Measurements from ENCODE around the gene KIR2DL1. TPM values are rescaled to one million over a fixed set of nuclear protein-coding genes. Genes with fewer than 3 reads are reported as not detected.
A peak's percentile ranks its signal among the peaks of the same experiment; 100 is the strongest.
"Not testable (repeated sequence)": the region's sequence is repeated elsewhere in the genome, so short reads cannot be mapped to it uniquely, and the experiment has no call there.

Gene KIR2DL1
- polyA plus RNA-seq, 1 donor = 0.27 TPM

DNA sequence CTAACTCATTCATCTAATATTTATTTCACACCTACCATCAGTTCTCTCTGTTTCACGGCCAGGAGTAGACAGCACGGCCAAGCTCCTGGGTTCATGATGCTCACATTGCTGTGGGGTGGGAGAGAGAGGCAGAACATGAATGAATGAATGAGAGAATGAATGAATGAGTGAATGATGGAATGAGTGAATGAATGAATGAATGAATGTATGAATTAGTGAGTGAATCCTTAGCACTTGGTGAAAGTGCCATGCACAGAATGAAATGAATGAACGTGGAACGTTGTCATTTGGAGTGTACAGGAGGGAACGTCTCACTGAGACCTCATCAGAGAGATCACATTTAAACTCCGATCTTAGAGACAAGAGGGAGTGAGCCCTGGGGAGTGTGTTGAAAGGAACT lies 21.9 kb downstream of the KIR2DL1 start:
- no peak for DNase-seq
- H3K36me3 ChIP-seq (ENCODE audit: control insufficient read depth, insufficient read depth, low read length) = no peaks in the 10 kb centered on the region
- H3K4me3 ChIP-seq (ENCODE audit: low read length) = no peak overlapping the region
- no peak overlapping the region for H3K27ac ChIP-seq (ENCODE audit: low read length)
- H3K9me3 ChIP-seq (ENCODE audit: control insufficient read depth, low read depth, low read length) = no peaks in the 10 kb centered on the region
- no peaks in the 10 kb centered on the region for H3K27me3 ChIP-seq (ENCODE audit: control insufficient read depth, insufficient read depth, low read length)
- no peaks in the 10 kb centered on the region for H3K4me1 ChIP-seq (ENCODE audit: control insufficient read depth, insufficient read depth, low read length)
- WGBS (ENCODE audit: insufficient coverage, low lambda C conversion rate) = 62% methylated on average over 3 of the region's 6 CpGs

- H3K27ac ChIP-seq (ENCODE audit: low read length) = no peak overlapping the region
- WGBS (ENCODE audit: insufficient coverage, low lambda C conversion rate) = 79% methylated on average over 6 of the region's 8 CpGs
Observed at GRCh38 chr19:54792814-54793213, 23.2 kb downstream of the KIR2DL1 start.

GRCh38 chr19:54795758-54796157 lies 26.2 kb downstream of the KIR2DL1 start:
- no peak overlapping the region for H3K27ac ChIP-seq (ENCODE audit: low read length)
- no peaks in the 10 kb centered on the region for H3K36me3 ChIP-seq (ENCODE audit: control insufficient read depth, insufficient read depth, low read length)
- no CpG with 5 or more reads among the region's 1 CpG for WGBS (ENCODE audit: insufficient coverage, low lambda C conversion rate)

More at GRCh38 chr19:54792814-54793213, 23.2 kb downstream of the KIR2DL1 start:
- no peak overlapping the region for H3K4me3 ChIP-seq (ENCODE audit: low read length)
- no peak for DNase-seq
- no peaks in the 10 kb centered on the region for H3K36me3 ChIP-seq (ENCODE audit: control insufficient read depth, insufficient read depth, low read length)
- no peaks in the 10 kb centered on the region for H3K27me3 ChIP-seq (ENCODE audit: control insufficient read depth, insufficient read depth, low read length)
- H3K4me1 ChIP-seq (ENCODE audit: control insufficient read depth, insufficient read depth, low read length) = no peaks in the 10 kb centered on the region
- H3K9me3 ChIP-seq (ENCODE audit: control insufficient read depth, low read depth, low read length) = no peaks in the 10 kb centered on the region

DNA sequence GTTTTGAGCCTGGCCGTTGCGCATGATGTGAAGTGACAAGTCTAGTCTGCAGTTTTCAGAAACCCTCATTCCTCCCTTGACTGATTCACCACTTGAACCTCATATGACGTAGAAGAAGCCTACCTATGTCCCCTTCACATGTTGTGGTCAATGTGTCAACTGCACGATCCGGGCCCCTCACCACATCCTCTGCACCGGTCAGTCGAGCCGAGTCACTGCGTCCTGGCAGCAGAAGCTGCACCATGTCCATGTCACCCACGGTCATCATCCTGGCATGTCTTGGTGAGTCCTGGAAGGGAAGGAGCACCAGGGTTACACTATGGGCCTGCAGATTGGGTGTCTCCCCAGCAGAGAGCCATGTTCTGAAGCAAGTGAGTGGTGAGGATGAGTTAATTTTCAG lies 33.8 kb downstream of the KIR2DL1 start, which contains the start of gene KIR2DL4:
TSS of gene KIR2DL4 (plus strand) at position 201 of the 400 bp plus-strand sequence. CDS start at position 243, 42 bp downstream.
- no peaks in the 10 kb centered on the region for H3K27me3 ChIP-seq (ENCODE audit: control insufficient read depth, insufficient read depth, low read length)
- H3K27ac ChIP-seq (ENCODE audit: low read length) = no peak within 1 kb of the TSS
- no peaks in the 10 kb centered on the region for H3K36me3 ChIP-seq (ENCODE audit: control insufficient read depth, insufficient read depth, low read length)
- H3K4me3 ChIP-seq (ENCODE audit: low read length) = no peak within 1 kb of the TSS
- peak in 1 of 2 donors; percentile 2 for DNase-seq
- H3K9me3 ChIP-seq (ENCODE audit: control insufficient read depth, low read depth, low read length) = peaks cover 2% of the 10 kb centered on the region
- WGBS (ENCODE audit: insufficient coverage, low lambda C conversion rate) = no CpG with 5 or more reads among the region's 10 CpGs
- H3K4me1 ChIP-seq (ENCODE audit: control insufficient read depth, insufficient read depth, low read length) = no peaks in the 10 kb centered on the region

More at GRCh38 chr19:54795758-54796157, 26.2 kb downstream of the KIR2DL1 start:
- H3K9me3 ChIP-seq (ENCODE audit: control insufficient read depth, low read depth, low read length) = no peaks in the 10 kb centered on the region
- H3K4me3 ChIP-seq (ENCODE audit: low read length) = no peak overlapping the region
- no peaks in the 10 kb centered on the region for H3K4me1 ChIP-seq (ENCODE audit: control insufficient read depth, insufficient read depth, low read length)
- H3K27me3 ChIP-seq (ENCODE audit: control insufficient read depth, insufficient read depth, low read length) = no peaks in the 10 kb centered on the region
- no peak for DNase-seq

DNA sequence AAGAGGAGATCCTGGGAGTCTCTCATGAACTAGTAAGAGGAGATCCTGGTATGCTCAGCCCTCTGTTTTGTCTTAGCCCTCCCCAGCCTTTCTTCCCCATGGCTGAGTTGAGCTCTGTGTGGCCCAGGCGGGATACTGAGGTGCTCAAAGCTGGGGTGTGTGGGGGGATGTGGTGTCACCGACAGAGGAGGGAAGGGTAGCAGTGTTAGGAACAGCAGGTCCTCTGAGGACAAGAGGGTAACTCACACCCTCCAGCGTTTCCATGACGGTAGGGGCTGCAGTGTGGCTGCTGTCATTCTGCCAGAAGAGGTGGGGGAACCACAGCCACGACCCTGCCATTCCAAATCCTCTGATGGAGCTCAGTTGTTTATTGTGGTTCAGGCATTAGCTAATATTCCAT lies 34.5 kb downstream of the KIR2DL1 start:
- Histone ChIP-seq H3K27ac (ENCODE audit: low read length) (no peak overlapping the region), H3K4me3 (ENCODE audit: low read length) (no peak overlapping the region), H3K4me1 (ENCODE audit: control insufficient read depth, insufficient read depth, low read length) (no peaks in the 10 kb centered on the region), H3K9me3 (ENCODE audit: control insufficient read depth, low read depth, low read length) (peaks cover 2% of the 10 kb centered on the region), H3K36me3 (ENCODE audit: control insufficient read depth, insufficient read depth, low read length) (no peaks in the 10 kb centered on the region), H3K27me3 (ENCODE audit: control insufficient read depth, insufficient read depth, low read length) (no peaks in the 10 kb centered on the region)
- no CpG with 5 or more reads among the region's 5 CpGs for WGBS (ENCODE audit: insufficient coverage, low lambda C conversion rate)
- DNase-seq = no peak

DNA sequence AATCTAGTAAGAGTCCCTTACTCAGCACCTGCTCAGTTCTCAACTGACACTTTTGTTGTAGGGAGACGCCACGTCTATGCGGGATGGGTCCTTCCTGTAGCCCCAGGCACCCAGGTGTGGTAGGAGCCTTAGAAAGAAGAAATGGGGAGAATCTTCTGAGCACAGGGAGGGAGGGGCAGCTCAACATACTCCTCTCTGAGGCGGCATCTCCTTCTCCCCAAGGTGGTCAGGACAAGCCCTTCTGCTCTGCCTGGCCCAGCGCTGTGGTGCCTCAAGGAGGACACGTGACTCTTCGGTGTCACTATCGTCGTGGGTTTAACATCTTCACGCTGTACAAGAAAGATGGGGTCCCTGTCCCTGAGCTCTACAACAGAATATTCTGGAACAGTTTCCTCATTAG lies 35.0 kb downstream of the KIR2DL1 start:
- Histone ChIP-seq H3K27me3 (ENCODE audit: control insufficient read depth, insufficient read depth, low read length) (no peaks in the 10 kb centered on the region), H3K9me3 (ENCODE audit: control insufficient read depth, low read depth, low read length) (peaks cover 2% of the 10 kb centered on the region), H3K4me1 (ENCODE audit: control insufficient read depth, insufficient read depth, low read length) (no peaks in the 10 kb centered on the region), H3K4me3 (ENCODE audit: low read length) (no peak overlapping the region), H3K27ac (ENCODE audit: low read length) (no peak overlapping the region), H3K36me3 (ENCODE audit: control insufficient read depth, insufficient read depth, low read length) (no peaks in the 10 kb centered on the region)
- WGBS (ENCODE audit: insufficient coverage, low lambda C conversion rate) = no CpG with 5 or more reads among the region's 10 CpGs
- DNase-seq = no peak

- H3K4me1 ChIP-seq (ENCODE audit: control insufficient read depth, insufficient read depth, low read length) = no peaks in the 10 kb centered on the region
- no peaks in the 10 kb centered on the region for H3K36me3 ChIP-seq (ENCODE audit: control insufficient read depth, insufficient read depth, low read length)
- no peaks in the 10 kb centered on the region for H3K27me3 ChIP-seq (ENCODE audit: control insufficient read depth, insufficient read depth, low read length)
- peaks cover 2% of the 10 kb centered on the region for H3K9me3 ChIP-seq (ENCODE audit: control insufficient read depth, low read depth, low read length)
- H3K27ac ChIP-seq (ENCODE audit: low read length) = no peak overlapping the region
- no peak for DNase-seq
- H3K4me3 ChIP-seq (ENCODE audit: low read length) = no peak overlapping the region
- no CpG with 5 or more reads among the region's 14 CpGs for WGBS (ENCODE audit: insufficient coverage, low lambda C conversion rate)
Observed at GRCh38 chr19:54805665-54806515, 36.3 kb downstream of the KIR2DL1 start.

- Histone ChIP-seq H3K27ac (ENCODE audit: low read length) (no peak overlapping the region), H3K27me3 (ENCODE audit: control insufficient read depth, insufficient read depth, low read length) (no peaks in the 10 kb centered on the region), H3K9me3 (ENCODE audit: control insufficient read depth, low read depth, low read length) (peaks cover 2% of the 10 kb centered on the region), H3K4me3 (ENCODE audit: low read length) (no peak overlapping the region), H3K4me1 (ENCODE audit: control insufficient read depth, insufficient read depth, low read length) (no peaks in the 10 kb centered on the region), H3K36me3 (ENCODE audit: control insufficient read depth, insufficient read depth, low read length) (no peaks in the 10 kb centered on the region)
- WGBS (ENCODE audit: insufficient coverage, low lambda C conversion rate) = no CpG with 5 or more reads among the region's 2 CpGs
- DNase-seq = no peak
Observed at GRCh38 chr19:54806516-54806838, 36.9 kb downstream of the KIR2DL1 start.

- H3K36me3 ChIP-seq (ENCODE audit: control insufficient read depth, insufficient read depth, low read length); H3K4me3 ChIP-seq (ENCODE audit: low read length); H3K27ac ChIP-seq (ENCODE audit: low read length); H3K4me1 ChIP-seq (ENCODE audit: control insufficient read depth, insufficient read depth, low read length); H3K27me3 ChIP-seq (ENCODE audit: control insufficient read depth, insufficient read depth, low read length); DNase-seq; H3K9me3 ChIP-seq (ENCODE audit: control insufficient read depth, low read depth, low read length): not testable (repeated sequence)
- no CpG with 5 or more reads among the region's 3 CpGs for WGBS (ENCODE audit: insufficient coverage, low lambda C conversion rate)
Observed at GRCh38 chr19:54814571-54814970, 45.0 kb downstream of the KIR2DL1 start.

DNA sequence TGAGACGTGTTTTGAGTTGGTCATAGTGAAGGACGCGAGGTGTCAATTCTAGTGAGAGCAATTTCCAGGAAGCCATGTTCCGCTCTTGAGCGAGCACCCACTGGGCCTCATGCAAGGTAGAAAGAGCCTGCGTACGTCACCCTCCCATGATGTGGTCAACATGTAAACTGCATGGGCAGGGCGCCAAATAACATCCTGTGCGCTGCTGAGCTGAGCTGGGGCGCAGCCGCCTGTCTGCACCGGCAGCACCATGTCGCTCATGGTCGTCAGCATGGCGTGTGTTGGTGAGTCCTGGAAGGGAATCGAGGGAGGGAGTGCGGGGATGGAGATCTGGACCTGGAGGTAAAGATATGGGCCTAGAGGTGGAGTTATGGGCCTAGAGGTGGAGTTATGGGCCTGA lies 46.7 kb downstream of the KIR2DL1 start, which contains the start of gene KIR3DL1:
TSS of gene KIR3DL1 (plus strand) at position 218 of the 400 bp plus-strand sequence.
- not testable (repeated sequence) for H3K36me3 ChIP-seq (ENCODE audit: control insufficient read depth, insufficient read depth, low read length); H3K27me3 ChIP-seq (ENCODE audit: control insufficient read depth, insufficient read depth, low read length); H3K9me3 ChIP-seq (ENCODE audit: control insufficient read depth, low read depth, low read length); H3K4me1 ChIP-seq (ENCODE audit: control insufficient read depth, insufficient read depth, low read length); H3K4me3 ChIP-seq (ENCODE audit: low read length); DNase-seq; H3K27ac ChIP-seq (ENCODE audit: low read length)
- no CpG with 5 or more reads among the region's 17 CpGs for WGBS (ENCODE audit: insufficient coverage, low lambda C conversion rate)
